ENCODE measurements around the gene SLCO3A1.

The SLCO3A1 gene

DNA sequence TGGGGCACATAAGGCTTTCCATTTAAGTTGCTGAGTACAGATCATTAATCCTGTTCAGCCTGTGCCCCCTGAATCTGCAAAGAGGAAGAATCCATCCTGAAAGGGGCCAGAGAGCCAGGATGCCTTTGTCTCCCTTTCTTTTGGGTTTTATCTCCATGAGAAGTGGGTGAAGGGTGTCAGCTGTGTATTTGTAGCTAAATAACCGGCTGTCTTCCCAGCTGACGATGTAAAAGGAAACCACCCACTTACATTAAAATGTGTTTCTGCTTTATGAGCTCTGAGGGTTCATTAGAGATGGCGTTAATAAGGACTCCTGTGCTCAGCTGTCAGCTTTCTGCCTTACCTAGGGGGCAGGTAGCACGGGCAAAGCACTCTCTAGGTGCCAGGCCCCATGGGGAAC, 83.4 kb downstream of the SLCO3A1 start:
- no peak for DNase-seq (ENCODE audit: extremely low read depth in 1 of 2, low read depth in 1 of 2)

DNA sequence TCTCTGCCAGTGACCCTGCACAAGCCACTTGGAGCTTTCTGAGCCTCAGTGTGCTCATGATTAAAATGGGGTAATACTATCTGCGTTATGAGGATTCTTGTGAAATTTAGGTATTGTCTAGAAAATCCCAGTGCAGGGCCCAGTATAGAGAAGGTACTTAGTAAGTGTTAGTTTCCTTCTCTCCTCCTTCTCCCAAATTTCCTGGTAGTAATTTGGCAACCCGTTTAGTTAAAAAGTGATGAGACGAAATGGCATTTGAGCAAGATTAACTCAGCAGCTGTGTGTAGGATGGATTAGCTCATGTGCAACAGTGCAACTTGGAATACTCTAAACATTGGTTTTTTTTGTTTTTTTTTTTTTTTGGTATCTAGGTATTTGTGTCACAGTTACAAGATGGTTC, 84.6 kb downstream of the SLCO3A1 start:
- DNase-seq (ENCODE audit: extremely low read depth in 1 of 2, low read depth in 1 of 2): no peak

DNA sequence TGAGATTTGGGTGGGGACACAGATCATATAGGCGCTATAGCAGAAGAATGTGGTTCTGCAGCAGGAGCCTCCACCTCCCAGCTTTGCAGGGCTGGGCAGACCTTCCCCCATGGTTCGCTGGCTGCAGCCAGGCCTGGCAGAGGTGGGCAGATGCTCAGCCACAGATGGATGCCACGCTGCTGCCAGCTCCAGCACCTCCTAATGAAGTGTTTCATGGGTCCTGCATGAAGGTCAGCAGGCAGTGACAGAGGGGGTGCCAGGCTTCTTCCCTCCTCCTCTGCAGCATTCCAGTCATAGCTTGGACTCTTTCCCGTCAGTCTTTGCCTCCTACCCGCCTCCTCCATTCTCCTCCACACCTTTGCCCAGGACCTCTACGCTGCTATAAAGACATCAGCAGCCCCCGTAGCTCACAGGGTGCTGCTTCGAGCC, 85.9 kb downstream of the SLCO3A1 start:
- DNase-seq (ENCODE audit: extremely low read depth in 1 of 2, low read depth in 1 of 2): no peak

DNA sequence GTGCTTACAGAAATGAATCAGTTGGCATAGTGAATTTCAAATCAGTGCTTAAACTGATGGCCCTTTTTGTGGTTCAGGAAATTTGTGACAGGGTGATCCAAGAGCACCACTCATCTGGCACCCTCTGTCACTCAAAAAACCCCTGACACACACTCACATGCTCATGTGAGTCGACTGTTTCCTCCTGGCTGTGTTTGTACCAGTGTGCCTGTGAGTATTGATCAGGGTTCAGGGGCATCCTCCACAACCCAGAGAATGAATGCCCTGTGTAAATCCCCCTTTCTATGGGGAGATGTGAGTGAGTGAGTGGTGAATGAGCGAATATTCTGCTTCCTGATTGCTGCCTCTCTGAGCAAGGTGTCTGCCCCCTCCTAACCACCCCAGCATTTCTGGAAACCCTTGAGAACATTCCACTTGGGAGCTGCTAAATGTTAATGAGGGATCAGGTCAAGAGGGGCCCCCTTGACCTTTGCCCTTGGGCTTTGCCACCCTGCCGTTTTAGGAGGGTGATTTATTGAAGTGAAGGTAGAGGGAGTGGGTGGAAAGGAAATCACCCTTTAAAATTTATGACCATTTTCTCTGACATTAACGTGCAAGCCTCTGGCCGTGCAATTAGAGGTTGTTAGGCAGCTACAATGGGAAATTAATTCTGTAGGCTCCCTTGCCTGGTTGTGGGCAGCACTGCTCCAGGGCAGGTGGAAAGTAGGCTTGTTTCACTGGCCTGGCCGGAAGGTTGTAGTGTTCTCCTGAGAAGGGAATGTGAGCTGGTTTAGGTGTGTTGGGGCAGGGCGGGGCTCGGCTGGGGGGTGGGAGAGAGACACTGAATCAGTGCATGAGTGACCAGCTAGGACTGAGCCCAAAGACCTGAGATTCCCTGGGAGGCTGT, 87.2 kb downstream of the SLCO3A1 start:
- DNase-seq (ENCODE audit: extremely low read depth in 1 of 2, low read depth in 1 of 2): peak in 1 of 2 donors; percentile 15

DNA sequence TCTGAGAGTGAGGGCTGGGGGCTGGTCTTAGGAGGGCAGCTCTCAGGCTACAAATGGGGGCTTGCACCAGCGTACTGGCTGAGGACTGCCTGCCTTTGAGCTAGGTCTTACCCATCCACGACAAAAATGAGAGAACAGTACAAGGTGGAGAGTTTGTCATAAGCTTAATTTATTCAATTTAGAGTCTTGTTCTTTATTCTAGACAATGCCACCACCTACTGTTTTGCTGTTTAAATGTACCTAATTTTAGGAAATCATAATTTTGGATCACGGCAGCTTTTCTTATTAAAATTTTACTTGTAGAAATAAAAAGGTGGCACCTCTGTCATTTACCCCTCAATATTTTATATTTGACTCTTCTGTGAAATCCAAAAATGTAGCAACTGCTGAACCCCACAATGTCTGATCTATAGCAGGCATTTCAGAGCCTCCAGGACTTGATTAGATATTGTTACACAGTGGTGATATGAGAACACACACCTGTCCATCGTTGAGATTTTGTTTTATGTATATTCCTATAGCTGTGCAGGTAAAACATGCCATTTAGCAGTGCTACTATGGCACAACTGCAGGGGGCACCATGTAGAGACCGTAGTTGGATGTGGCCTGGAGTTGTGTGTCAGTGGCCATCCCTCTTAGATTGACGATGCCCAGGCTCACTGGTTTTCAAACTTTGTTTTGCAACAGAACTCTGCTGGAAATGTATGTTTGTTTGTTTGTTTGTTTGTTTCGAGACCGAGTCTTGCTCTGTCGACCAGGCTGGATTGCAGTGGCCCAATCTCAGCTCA, 88.6 kb downstream of the SLCO3A1 start:
- DNase-seq (ENCODE audit: extremely low read depth in 1 of 2, low read depth in 1 of 2): no peak

DNA sequence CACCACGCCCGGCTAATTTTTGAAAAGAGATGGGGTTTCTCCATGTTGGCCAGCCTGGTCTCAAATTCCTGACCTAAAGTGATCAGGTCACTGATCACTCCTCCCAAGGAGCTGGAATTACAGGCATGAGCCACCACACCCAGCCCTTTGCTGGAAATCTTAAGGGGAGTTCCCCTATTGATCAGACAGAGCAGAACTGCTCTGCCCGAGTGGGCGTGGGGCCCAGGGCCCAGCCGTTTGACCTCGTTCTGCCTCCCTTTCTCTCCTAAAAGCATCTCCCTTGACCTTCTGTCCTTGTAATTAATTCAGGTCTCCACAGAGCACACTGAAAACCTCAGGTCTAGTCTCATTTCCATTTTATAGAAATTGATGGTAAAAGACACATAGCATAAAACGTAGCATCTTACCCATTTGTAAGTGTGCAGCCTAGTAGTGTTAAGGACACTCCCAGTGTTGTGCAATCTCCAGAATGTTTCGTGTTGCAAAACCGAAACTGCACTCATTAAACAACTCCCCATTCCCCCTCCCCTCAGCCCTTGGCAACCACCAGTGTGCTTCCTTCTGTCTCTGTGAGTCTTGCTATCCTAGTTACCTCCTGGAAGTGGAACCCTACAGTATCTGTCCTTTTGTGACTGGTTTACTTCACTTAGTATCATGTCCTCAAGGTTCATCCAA, 89.3 kb downstream of the SLCO3A1 start:
- peak in 1 of 2 donors; percentile 15 for DNase-seq (ENCODE audit: extremely low read depth in 1 of 2, low read depth in 1 of 2)

DNA sequence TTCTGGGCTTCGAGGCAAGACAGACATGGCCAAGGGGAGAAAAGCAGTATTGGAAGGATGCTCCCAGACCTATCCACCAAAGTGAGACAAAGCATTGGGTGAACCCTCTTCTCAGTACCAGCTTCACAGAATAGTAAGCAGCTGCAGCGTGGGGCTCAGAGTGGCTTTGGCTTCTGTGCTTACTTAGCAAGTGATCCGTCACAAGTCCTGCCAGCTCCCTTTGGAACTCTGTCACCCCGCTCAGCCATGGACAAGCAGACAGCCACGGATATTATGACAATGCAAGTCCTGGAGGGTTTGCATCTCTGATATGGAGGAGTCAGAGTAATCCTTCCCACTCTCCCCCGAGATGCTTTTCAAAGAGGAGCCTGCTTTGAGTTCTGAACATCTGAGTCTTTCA, 90.8 kb downstream of the SLCO3A1 start:
- no peak for DNase-seq (ENCODE audit: extremely low read depth in 1 of 2, low read depth in 1 of 2)

DNA sequence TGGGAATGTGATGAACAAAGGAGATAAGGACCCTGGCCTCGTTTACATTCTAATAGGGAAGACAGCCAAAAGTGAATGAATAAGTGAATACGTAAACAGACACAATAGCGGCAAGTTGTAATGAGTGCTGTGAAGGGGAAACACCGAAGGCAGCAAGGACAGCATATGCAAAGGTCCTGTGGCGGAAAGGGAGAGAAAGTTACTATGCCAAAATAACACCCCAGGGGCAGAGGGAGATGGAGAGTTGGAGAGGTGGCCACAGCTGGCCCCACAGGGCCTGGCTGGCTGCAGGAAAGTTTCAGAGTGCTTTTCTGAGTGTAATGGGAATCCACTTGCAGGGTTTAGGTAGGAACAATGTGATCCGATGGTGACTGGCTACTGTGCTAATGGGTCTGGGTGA, 91.9 kb downstream of the SLCO3A1 start:
- no peak for DNase-seq (ENCODE audit: extremely low read depth in 1 of 2, low read depth in 1 of 2)

DNA sequence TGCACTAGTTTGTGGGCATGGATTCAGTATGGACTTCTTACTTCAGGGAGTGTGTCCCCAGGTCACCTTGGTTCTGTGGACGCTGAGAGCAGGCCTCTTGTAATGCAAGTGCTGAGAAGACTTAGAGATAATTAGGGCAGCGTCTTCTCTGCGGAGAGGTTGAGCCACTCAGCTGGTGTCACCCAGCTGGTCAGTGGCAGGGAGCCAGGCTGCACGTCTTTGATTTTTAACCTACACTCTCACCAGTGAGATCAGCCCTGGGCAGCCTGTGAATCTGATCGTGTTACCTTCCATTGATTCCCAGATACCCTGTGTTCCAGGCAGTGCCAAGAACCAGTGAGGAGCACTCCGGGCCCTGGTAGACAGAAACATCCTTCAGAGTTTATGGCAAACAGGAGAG, 92.6 kb downstream of the SLCO3A1 start:
- no peak for DNase-seq (ENCODE audit: extremely low read depth in 1 of 2, low read depth in 1 of 2)

DNA sequence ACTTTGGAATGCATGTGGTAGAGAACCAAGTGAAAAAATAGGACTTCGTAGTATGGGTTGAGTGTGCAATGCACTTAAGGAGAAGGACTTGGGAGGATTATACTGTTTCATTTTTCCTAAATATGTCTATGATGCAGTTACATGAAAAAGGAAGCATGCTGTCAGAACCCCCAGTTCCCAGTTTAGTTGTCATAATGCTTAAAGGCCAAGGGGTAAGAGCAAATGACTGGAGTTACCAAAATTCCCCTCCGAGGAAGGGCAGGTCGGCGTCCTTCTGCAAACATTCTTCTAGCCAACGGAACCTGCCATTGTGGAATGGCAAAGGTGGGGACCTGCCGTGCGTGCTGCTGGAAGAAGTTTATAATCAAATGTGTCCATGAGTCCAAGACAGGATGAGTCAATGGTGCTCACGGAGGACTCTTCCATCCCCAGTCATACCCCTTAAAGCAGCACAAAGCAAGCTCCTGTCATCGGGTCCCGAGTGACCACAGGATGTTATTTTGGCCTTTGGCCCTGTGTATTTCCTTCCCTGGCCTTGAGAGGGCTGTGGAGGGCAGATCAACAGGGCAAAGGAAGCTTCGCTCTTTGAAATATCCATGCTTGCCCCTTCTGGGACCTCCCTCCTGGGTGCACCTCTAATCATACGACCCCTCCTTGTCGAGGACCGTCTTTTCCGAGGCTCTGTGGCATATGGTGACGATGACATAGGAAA, 93.2 kb downstream of the SLCO3A1 start:
- DNase-seq (ENCODE audit: extremely low read depth in 1 of 2, low read depth in 1 of 2): no peak

DNA sequence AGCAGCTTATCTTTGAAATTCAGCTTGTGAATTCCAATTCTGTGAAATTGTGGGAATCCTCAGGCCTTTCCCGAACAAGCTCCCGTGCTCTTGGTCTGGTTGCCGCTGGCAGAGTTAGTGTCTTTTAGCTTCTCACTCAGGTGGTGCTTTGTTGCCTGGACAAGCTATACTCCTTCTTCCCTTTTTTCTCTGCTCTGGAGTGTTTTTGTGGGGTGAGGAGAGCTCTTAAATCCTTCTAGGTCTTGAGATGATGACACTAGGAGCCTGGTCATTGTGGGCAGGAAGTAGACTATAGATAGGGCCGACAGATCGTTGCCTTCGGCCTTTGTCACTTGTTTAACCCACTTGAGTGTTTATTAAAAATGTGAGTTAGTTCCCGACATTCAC, 93.8 kb downstream of the SLCO3A1 start:
- no peak for DNase-seq (ENCODE audit: extremely low read depth in 1 of 2, low read depth in 1 of 2)

DNA sequence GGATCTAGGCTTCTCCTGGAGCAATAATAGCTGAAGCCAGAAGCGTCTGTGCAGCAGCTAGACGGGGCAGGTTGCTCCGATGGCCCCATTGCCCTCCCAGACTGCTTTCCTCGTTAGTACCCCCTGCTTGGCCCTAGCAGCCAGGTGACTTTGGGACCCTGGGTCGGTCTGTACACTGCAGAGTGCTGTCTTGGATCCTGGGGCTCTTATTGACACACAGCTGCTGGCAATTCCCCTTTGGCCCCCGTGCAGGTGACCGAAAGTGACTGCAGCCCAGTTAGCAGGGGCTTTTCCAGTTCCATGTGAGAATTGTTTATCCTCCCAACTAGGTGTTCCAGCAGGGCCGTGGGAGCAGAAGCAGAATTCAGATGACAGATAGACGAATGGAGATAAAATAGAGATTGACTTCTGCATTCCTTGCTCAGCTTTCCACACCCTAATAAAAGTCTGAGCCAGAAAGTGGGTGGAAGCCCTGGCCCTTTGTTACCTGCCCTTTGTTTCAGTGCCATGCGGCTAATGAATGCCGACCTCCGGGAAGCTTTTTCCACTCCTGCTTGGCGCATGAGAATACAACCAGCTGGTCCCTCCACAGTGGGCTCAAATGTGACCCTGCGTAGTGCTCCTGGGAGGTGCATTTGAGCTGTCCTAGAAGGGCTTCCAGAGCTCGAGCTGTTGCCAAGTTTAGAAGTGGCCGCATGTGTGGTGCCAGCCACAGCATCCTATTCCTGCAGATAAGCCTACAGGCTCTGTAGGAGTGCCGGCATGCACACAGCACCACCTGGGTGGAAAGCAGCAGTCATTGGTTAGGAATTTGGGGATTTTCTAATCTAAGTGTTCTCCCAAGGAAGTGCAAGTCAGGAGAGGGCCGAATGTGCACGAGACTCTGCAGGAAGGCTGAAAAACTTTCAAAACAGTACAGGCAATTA, 94.4 kb downstream of the SLCO3A1 start:
- DNase-seq (ENCODE audit: extremely low read depth in 1 of 2, low read depth in 1 of 2): no peak

DNA sequence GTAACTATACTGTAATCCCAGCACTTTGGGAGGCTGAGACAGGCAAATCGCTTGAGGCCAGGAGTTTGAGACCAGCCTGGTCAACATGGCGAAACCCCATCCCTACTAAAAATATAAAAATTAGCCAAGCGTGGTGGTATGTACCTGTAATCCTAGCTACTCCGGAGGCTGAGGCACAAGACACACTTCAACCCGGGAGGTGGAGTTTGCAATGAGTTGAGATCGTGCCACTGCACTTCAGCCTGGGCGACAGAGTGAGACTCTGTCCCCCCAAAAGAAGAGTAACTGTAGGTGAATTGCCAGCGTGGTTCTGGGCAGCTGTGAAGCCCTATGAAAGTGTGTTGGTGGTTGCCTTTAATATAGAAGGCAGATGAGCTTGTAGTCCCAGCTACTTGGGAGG, 95.9 kb downstream of the SLCO3A1 start:
- no peak for DNase-seq (ENCODE audit: extremely low read depth in 1 of 2, low read depth in 1 of 2)

DNA sequence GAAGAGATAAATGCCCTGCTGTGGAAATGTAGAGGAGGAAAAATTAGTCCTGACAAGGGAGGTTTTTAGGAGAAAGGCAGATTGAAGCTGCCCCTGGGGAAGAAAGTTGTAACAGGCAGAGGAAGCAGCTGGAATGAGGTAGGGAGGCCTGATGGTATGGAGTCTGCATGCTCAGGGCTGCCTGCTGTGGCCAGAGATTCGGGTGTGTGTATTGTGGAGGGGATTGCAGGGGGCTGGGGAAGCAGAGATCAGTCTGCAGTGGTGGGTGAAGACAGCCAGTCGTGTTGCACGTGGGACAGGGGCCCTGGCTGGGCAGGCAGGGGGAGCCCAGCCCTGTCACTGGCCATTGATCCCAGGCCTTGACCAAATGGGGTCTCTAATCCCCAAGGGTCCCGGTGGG, 96.5 kb downstream of the SLCO3A1 start:
- DNase-seq (ENCODE audit: extremely low read depth in 1 of 2, low read depth in 1 of 2): no peak

DNA sequence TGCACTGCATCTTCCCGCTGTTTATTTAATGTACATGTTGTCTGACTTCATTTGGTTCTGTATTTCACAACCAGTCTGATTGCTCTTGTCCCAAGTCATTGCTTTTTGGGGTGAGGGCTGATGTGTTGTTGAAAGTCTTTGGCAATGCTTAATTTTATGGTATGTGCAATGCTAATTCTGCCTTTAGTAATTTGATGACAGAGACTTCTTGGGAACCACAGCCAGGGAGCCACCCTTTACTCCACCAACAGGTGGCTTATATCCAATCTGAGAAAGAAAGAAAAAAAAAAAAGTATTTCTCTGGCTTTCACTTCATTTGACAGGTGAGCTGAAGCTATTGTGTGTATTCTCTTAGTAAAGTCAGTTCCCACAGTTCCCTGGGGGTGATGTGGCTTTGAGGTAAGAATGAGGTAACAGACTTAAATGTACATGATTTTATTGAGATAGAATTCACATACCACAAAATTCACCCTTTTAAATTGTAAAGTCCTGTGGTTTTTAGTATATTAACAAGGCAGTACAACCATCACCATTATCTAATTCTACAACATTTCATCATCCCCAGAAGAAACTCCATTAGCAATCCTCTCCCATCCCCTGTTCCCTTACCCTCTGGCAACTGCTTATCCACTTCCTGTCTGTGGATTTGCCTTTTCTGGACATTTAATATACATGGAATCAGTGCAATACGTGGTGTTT, 97.3 kb downstream of the SLCO3A1 start:
- no peak for DNase-seq (ENCODE audit: extremely low read depth in 1 of 2, low read depth in 1 of 2)

DNA sequence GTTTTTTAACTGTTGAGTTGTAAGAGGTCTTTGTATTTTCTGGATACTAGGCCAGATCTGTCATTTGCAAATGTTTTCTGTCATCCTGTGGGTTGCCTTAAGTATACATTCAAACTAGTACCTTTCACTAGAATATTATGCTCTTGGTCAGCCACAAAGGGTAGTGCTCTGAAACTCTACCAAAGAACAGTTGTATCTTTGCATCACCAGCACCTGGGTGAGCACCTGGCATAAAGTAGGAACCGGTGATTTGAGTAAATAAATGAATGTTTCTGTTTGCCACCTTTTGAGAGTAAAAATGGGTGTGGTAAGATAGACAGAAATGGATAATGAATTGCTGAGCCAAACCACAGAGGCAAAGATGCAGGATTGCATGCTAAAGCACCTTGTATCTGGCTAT, 98.7 kb downstream of the SLCO3A1 start:
- DNase-seq (ENCODE audit: extremely low read depth in 1 of 2, low read depth in 1 of 2): no peak

DNA sequence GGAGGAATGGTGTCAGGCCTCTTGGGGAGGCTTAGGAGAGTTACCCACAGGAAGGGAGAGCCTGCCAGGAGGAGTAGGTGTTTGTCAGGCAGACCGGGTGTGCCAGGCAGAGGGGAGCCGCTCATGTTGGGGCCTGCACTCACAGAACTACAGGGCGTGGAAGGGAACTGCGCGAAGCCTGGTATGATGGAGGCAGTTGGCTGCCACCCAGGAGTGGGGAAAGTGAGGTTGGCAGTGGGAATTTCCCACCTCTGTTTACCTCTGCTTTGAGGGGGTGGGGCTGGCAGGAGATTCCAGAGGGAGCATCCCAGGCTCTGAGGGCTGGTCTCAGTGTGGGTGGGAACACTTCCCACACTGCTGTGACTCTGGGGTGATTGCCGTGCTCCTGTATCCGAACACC, 99.9 kb downstream of the SLCO3A1 start:
- DNase-seq (ENCODE audit: extremely low read depth in 1 of 2, low read depth in 1 of 2): no peak

DNA sequence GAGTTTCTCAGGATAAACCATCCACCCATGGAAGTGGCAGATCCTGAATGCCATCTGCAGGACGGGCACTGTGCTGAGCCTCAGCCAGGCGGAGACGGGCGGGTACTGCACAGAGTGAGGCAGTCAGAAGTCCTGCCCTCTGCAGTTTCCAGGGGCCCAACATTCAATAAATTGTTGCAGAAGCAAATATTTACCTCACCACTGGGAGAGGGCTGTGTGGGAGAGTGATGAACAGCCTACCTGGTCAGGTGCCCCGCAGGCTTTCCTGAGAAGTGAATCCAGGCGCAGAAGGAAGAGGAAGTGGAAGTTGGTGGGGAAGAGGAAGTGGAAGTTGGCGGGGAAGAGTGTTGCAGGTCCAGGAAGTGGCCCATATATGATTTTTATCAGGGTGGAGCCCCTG, 100.8 kb downstream of the SLCO3A1 start:
- no peak for DNase-seq (ENCODE audit: extremely low read depth in 1 of 2, low read depth in 1 of 2)

DNA sequence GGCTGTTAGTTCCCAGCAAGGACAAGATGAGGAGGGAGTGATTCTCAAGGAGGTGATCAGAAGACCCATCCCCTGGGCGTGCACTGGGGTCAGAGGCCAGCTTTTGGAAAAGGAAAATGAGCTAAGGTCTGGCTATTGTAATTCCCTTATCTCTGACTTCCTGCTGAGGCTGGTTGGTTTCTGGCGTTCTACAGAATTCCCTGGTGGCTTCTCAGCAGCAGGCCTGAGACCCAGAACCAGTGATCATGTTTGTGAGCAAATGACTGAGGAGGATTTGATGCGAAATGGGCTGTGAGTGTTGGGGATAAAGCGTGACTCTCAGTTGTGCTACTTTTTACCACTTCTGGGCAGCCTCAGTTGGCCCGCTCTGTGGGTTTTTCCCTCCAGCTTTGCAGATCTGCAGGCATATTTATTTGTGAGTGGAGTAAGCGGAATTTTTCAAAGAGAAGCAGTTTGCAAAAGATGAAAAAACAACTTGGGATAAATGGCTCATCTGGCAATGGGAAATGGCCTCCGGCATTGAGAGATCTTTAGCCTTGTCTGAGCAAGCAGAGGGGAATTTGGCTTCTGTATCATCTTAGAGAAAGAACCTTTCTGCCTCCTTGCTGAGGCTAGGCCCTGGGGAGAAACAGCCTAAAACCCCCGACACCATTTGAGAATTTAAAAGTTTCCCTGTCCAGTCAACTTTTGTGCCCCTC, 102.7 kb downstream of the SLCO3A1 start:
- DNase-seq (ENCODE audit: extremely low read depth in 1 of 2, low read depth in 1 of 2): no peak
